ENCODE results near the gene IRX4.

The IRX4 gene

DNA sequence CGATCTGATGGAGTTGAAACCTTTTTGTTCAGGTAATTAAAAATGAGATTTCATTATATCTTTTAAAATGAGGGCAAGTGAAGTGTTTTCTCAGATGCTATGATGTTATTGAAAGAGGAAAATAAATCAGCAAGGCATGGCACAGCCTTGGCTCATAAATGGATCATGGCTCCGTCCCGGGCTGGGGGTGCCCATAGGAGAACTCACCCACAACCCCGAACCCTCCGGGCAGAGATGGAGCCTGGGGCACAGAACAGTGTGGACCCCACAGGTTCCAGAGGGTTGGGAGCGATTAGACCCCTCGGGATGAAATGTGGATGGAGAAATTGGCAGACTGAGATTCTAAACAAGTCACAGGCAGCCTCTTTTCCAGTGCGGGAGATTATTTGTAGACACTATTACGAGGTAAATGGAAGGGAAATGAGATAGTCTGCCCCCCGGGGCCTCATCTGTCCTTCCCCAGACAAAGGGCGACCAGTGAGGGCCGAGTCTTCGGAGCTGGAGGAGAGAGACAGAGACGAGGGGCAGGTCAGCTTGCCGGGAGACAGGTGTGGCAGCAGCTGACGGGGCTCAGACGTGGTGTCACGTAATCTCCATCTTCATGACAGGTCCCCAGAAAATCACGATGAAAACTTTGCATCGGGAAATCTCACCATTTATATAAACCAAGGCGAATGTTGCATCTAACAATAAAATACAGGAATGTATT is 47.9 kb downstream of the IRX4 start:
- Mint-ChIP-seq H3K4me3 (no peak overlapping the region), H3K27me3 (peaks cover 57% of the 10 kb centered on the region), H3K9me3 (no peaks in the 10 kb centered on the region), H3K4me1 (no peaks in the 10 kb centered on the region), H3K27ac (no peak overlapping the region)
- DNase-seq (no peak), ATAC-seq (no peak)

DNA sequence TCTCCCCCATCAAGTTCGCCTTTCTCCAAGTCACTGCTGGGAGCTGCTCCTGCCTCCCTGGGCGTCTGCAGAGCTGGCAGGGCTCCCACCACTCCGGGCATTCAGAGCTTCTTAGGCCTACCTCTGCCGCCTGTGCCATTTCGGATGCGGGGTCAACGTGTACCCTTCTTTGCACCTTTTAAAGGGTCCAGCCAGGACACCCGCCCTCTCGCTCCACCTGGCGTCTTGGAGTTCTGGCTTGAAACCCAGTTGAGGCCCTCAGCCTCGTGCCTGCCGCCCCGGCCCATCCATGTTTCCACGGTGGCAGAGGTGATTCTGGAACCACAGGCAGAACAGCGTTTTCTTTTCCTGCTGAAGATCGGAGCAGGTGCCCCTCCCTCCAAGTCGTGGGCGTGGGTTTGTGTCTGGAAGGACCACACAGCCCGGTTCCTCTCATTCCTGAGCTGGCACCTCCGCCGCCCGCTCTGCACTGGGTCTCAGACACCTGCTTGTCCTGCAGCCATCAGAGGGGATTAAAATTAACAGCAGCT is 48.6 kb downstream of the IRX4 start:
- H3K9me3 Mint-ChIP-seq, result no peaks in the 10 kb centered on the region
- H3K4me3 Mint-ChIP-seq, result no peak overlapping the region
- no peak for DNase-seq
- H3K27me3 Mint-ChIP-seq, result peaks cover 50% of the 10 kb centered on the region
- no peaks in the 10 kb centered on the region for H3K4me1 Mint-ChIP-seq
- ATAC-seq, result no peak
- no peak overlapping the region for H3K27ac Mint-ChIP-seq

DNA sequence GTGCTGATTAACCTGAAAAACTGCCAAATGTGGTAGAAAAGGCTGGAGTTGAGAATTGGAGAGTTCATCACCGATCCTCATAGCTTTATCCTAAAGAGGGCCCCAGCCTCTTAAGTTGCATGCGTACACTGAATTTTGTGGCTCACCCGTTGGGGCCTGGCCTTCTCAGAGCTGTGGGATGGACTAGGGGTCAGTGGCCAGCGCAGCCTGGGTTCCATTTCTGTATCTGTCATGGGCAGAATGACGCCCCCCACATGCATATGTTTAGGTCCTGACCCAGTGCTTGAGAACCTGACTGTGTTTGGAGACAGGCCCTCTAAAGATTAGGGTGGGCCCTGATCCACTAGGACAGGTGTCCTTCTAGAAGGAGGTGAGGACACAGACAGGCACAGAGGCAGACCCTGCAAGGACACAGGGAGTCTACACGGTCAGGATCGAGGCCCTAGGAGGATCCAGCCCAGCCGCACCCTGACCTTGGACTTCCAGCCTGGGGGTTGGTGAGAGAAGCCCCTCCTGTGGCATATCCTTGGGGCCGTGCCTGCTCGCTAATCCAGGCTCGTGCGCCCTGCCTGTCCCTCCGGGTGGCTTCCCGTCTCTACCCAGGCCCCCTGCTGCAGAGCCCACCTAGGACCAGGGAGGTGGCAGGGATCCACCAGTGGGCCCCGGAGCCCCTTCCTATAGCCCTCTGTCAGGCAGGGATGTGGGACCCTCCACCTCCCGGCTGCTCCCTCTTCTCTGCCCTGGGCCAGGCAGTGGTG is 49.3 kb downstream of the IRX4 start:
- H3K27ac Mint-ChIP-seq, result peak overlapping the region in 1 of 2 donors; percentile 71
- H3K4me3 Mint-ChIP-seq, result no peak overlapping the region
- H3K9me3 Mint-ChIP-seq, result no peaks in the 10 kb centered on the region
- peaks cover 46% of the 10 kb centered on the region for H3K27me3 Mint-ChIP-seq
- H3K4me1 Mint-ChIP-seq, result no peaks in the 10 kb centered on the region
- ATAC-seq (peak; percentile 37), DNase-seq (no peak)

DNA sequence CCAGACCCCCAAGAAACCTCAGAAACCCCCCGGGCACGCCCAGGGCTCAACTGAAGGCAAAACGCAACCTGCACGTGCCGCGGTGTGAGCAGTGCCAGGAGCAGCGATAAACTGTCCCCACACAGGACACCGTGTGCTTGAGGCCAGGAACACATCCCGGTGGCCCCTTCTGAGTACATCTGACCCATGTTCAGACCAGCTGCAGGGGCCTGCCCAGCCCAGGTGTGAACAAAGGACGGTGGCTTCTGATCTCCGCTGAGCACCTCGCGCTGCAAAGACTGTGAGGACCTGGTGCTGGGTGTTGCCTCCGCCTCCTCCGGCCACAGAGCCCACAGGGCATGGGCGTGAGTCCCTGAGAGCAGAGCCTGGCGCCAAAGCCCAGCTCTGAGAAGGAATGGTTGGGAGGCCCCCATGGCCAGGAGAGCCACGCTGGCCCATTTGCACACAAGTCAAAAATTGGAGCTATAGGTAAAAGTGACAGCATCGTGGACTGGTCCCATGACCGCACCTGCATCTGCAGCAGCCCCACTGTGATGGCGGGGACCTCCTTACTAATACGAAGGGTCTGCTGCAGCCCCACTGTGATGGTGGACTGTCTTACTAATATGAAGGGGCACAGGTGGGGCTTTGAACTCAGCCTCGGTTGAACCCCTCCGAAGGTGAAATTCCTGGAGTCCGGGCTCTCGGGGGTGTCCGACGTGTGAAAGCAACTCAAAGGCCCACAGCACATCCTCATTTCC is 50.0 kb downstream of the IRX4 start:
- DNase-seq (no peak), ATAC-seq (no peak)
- Mint-ChIP-seq H3K27me3 (peaks cover 46% of the 10 kb centered on the region), H3K4me1 (peaks cover 2% of the 10 kb centered on the region), H3K4me3 (no peak overlapping the region), H3K9me3 (no peaks in the 10 kb centered on the region), H3K27ac (peak overlapping the region in 1 of 2 donors; percentile 79)

DNA sequence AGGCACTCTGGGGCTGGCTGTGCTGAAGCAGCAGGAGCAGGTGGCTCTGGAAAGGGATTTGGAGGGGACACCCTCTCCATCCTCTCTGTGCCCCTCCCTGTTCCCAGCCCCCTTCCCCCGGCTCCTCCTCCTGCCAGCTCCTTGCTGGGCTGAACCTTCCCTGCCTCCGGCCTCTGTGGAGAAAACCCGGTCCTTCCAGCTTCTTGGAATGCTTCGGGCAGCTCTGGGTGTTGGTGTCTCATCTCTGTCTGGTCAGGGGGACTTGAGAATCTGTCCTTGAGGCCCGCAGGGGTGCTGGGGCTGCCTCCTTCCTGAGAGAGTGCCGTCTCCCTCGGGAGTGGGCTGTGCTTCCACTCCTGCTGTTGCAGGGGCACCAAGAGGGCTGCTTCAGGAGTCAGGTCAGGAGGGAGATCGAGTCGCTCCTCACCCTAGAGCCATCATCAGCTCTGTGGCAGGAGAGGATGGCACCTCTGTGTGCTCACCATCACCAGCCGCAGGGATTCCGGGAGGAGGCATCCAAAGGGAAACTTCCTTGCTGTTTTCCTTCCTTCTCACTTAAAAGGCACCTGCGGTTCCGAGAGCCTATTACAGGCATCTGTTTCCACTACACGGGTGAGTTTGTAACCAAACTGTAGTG is 50.9 kb downstream of the IRX4 start:
- H3K4me1 Mint-ChIP-seq, result peaks cover 7% of the 10 kb centered on the region
- H3K27ac Mint-ChIP-seq, result no peak overlapping the region
- no peak overlapping the region for H3K4me3 Mint-ChIP-seq
- peaks cover 42% of the 10 kb centered on the region for H3K27me3 Mint-ChIP-seq
- ATAC-seq (no peak), DNase-seq (no peak)
- H3K9me3 Mint-ChIP-seq, result no peaks in the 10 kb centered on the region

DNA sequence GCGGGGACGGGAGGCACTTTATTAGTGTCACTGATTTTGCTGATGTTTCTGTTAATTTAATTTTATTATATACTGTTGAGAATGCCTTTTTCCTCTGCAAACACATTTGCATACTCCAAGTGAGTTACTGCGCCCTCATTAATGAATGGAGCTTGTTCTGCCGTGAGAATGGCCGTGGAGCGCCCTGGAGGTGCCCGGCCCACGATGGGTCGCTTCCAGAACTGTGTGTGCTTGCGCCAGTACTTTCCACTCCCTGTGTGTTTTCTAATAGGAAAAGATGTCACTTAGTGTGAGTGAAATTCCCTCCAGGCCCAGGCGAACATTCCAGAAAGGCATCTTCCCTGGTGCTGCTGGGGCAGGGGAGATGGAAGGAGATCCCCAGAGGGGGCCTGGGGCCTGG is 51.5 kb downstream of the IRX4 start:
- Mint-ChIP-seq H3K4me3 (no peak overlapping the region), H3K27me3 (peaks cover 37% of the 10 kb centered on the region), H3K4me1 (peaks cover 7% of the 10 kb centered on the region), H3K9me3 (no peaks in the 10 kb centered on the region), H3K27ac (peak overlapping the region in 1 of 2 donors; percentile 64)
- ATAC-seq, result no peak
- DNase-seq, result no peak

DNA sequence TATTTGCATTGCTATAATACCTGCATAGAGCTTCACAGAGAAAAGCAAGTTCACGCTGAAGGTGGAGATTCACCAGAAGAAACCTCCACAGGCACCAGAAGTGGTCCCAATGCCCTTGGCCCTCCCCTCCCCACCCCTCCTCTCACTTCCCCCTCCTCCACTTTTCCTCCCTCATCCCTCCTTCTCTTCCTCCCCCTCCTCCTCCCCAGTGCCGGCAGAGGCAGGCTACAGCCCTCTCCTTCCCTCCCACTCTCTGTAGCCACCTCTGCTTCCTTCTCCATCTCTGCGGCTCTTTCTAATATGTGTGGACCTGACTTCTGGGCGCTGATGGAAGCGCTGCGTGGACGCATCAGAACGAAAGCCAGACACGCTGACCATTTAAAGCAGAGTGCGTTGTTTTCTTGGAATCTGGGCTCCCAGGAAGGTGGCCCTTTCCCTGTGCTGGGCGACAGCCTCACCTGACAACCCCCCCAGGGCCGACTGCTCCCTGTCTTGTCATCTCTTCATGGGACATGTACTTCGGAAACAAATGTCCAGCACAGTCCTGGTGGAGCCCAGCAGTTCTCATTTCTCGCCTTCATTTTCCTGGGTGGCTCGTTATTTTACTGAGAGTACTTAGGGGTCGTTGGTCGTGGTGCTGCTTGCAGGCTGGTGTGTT is 52.0 kb downstream of the IRX4 start:
- no peak for DNase-seq
- H3K27ac Mint-ChIP-seq, result peak overlapping the region in 1 of 2 donors; percentile 64
- H3K9me3 Mint-ChIP-seq, result no peaks in the 10 kb centered on the region
- ATAC-seq, result no peak
- H3K4me1 Mint-ChIP-seq, result peaks cover 7% of the 10 kb centered on the region
- H3K4me3 Mint-ChIP-seq, result no peak overlapping the region
- peaks cover 31% of the 10 kb centered on the region for H3K27me3 Mint-ChIP-seq

DNA sequence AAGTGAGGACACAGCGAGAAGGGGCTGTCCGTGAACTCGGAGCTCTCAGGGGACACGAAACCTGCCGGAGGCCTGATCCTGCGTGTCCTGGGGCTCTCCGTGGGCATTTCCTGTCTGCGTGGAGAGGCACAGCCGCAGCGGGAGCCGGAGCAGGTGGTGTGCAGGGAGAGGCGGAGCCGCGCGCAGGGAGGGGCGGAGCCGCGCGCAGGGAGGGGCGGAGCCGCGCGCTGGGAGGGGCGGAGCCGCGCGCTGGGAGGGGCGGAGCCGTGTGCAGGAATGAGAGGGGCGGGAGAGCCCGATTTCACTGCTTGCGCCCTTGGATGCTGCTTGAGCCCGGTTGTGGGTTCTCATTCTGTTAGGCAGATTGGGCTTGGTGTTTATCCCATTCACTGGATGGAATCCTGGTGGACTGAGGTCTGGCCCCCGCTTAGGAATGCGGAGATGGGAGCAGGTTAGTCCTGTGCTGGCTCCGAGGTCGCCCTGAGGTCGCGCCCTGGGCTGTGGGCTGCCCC is 54.8 kb downstream of the IRX4 start:
- H3K4me3 Mint-ChIP-seq, result peak overlapping the region in 1 of 2 donors; percentile 29
- ATAC-seq, result peak; percentile 31
- no peak for DNase-seq

More for the DNA sequence above, 54.8 kb downstream of the IRX4 start:
- Mint-ChIP-seq H3K9me3 (no peaks in the 10 kb centered on the region), H3K27ac (no peak overlapping the region), H3K27me3 (peaks cover 12% of the 10 kb centered on the region), H3K4me1 (peaks cover 7% of the 10 kb centered on the region)
